GM18508 (cell line): ENCODE results near the gene DPP4.

Experiments used
- ATAC-seq: cut with Tn5 transposase; IDR thresholded peaks from one replicate; pipeline ENCODE4 v1.9.1; 2021; ENCODE audit warnings: moderate number of reproducible peaks; ENCODE audit not compliant: insufficient read depth, unreplicated experiment

Gene DPP4

GRCh38 chr2:162073888-162074631, at the start of gene DPP4:
Gene DPP4, minus strand, starts transcription at chr2:162074215. Its CDS starts 234 bp downstream, at chr2:162073981.
- ATAC-seq, result peak; percentile 83

- no peak for ATAC-seq
Measured at GRCh38 chr2:162118166-162119031, 44.4 kb upstream of the DPP4 start.

GRCh38 chr2:162116352-162116751, 42.3 kb upstream of the DPP4 start:
- ATAC-seq, result no peak

GRCh38 chr2:162115076-162115475, 41.1 kb upstream of the DPP4 start:
- no peak for ATAC-seq

- ATAC-seq, result no peak
Measured at GRCh38 chr2:162114271-162114670, 40.3 kb upstream of the DPP4 start.

GRCh38 chr2:162113776-162114168, 39.8 kb upstream of the DPP4 start:
- no peak for ATAC-seq

GRCh38 chr2:162113088-162113775, 39.2 kb upstream of the DPP4 start:
- ATAC-seq, result no peak

- no peak for ATAC-seq
Measured at GRCh38 chr2:162111958-162112850, 38.2 kb upstream of the DPP4 start.

- ATAC-seq, result no peak
Measured at GRCh38 chr2:162107361-162107901, 33.4 kb upstream of the DPP4 start.

GRCh38 chr2:162106746-162107145, 32.7 kb upstream of the DPP4 start:
- no peak for ATAC-seq

GRCh38 chr2:162106146-162106551, 32.1 kb upstream of the DPP4 start:
- no peak for ATAC-seq

- ATAC-seq, result no peak
Measured at GRCh38 chr2:162103443-162104009, 29.5 kb upstream of the DPP4 start.

GRCh38 chr2:162100579-162100978, 26.6 kb upstream of the DPP4 start:
- no peak for ATAC-seq

GRCh38 chr2:162099836-162100235, 25.8 kb upstream of the DPP4 start:
- ATAC-seq, result no peak

- ATAC-seq, result no peak
Measured at GRCh38 chr2:162092658-162093556, 18.9 kb upstream of the DPP4 start.

- ATAC-seq, result no peak
Measured at GRCh38 chr2:162092008-162092390, 18.0 kb upstream of the DPP4 start.

- peak; percentile 47 for ATAC-seq
Measured at GRCh38 chr2:162091325-162092007, 17.5 kb upstream of the DPP4 start.

GRCh38 chr2:162090109-162090508, 16.1 kb upstream of the DPP4 start:
- ATAC-seq, result no peak
